VCaP (cell line): ENCODE results near the gene HLA-DMB.

Experiments
- H3K27ac ChIP-seq: fragments of 450-650 bp; 2 replicates; pipeline ENCODE4 v1.5.1; 2017
- CTCF ChIP-seq: fragments of 450-650 bp; conservative IDR thresholded peaks from 2 replicates; pipeline ENCODE4 v1.5.1; 2017; ENCODE audit warnings: mild to moderate bottlenecking, moderate library complexity

HLA-DMB gene

GRCh38 chr6:32975886-32976285 is 35.1 kb upstream of the HLA-DMB start:
- no peak for TF ChIP-seq CTCF
- peak overlapping the region; percentile 100 for H3K27ac ChIP-seq

GRCh38 chr6:32974541-32975308 is 33.9 kb upstream of the HLA-DMB start:
- H3K27ac ChIP-seq, result peak overlapping the region; percentile 100
- TF ChIP-seq CTCF, result no peak

- no peak for TF ChIP-seq CTCF
- H3K27ac ChIP-seq, result peak overlapping the region; percentile 100
These were observed 33.1 kb upstream of the HLA-DMB start for GRCh38 chr6:32974016-32974333.

- peak overlapping the region; percentile 100 for H3K27ac ChIP-seq
- no peak for TF ChIP-seq CTCF
These were observed 32.6 kb upstream of the HLA-DMB start for GRCh38 chr6:32973144-32974015.

GRCh38 chr6:32972353-32973143 is 31.7 kb upstream of the HLA-DMB start:
- peak overlapping the region; percentile 100 for H3K27ac ChIP-seq
- no peak for TF ChIP-seq CTCF

GRCh38 chr6:32971581-32972352 is 30.9 kb upstream of the HLA-DMB start:
- H3K27ac ChIP-seq, result peak overlapping the region; percentile 100
- no peak for TF ChIP-seq CTCF
